ENCODE data around the gene CACNA1B.

- no peak for TF ChIP-seq CTCF (conservative IDR thresholded peaks at IDR 0.05; ENCODE audit: low read depth, low read length)
- TF ChIP-seq EZH2 (IDR thresholded peaks at IDR 0.05; ENCODE audit: borderline replicate concordance, low read depth, low read length, poor library complexity, severe bottlenecking): no peak
Observed at GRCh38 chr9:138011951-138012500, 134.4 kb downstream of the CACNA1B start.
